ENCODE data around the gene KDM7A. TPM values are rescaled to one million over a fixed set of nuclear protein-coding genes. Genes with fewer than 3 reads are reported as not detected.

KDM7A gene
- total and polyA plus RNA-seq, 2 of the 4 experiments (the other 2 are of a cell fraction): 1.5 to 2.3 TPM

- Histone ChIP-seq H3K4me1 (ENCODE audit: control insufficient read depth, insufficient read depth, low read length) (no peaks in the 10 kb centered on the region), H4K5ac (ENCODE audit: low read depth, low read length) (no peak overlapping the region), H3K14ac (replicated peaks; ENCODE audit: low read depth, low read length) (no peak overlapping the region), H3K56ac (ENCODE audit: extremely low read depth, insufficient read depth, low read length) (no peak overlapping the region), H3K4me2 (ENCODE audit: low read depth, low read length) (no peak overlapping the region), H2AK9ac (replicated peaks; ENCODE audit: low read depth, low read length, poor library complexity) (no peak overlapping the region), H2BK20ac (ENCODE audit: low read depth, low read length) (no peak overlapping the region), H2AFZ (replicated peaks; ENCODE audit: low read length, poor library complexity) (no peak overlapping the region), H3K79me1 (ENCODE audit: low read depth in 1 of 2, low read length in 2 of 2) (no peaks in the 10 kb centered on the region), H3K4me3 (ENCODE audit: insufficient read depth, low read depth, low read length) (no peak overlapping the region), H3K27ac (ENCODE audit: insufficient read depth, low read length) (no peak overlapping the region), H3K18ac (ENCODE audit: low read depth, low read length) (no peak overlapping the region), H4K8ac (ENCODE audit: low read depth in 2 of 2, low read length in 2 of 2) (no peak overlapping the region), H3K9me1 (ENCODE audit: insufficient read depth, low read length) (no peaks in the 10 kb centered on the region), H2BK120ac (ENCODE audit: low read depth, low read length) (no peak overlapping the region), H3K23ac (ENCODE audit: low read depth, low read length) (no peak overlapping the region), H3K36me3 (ENCODE audit: control insufficient read depth, insufficient read depth, low read length) (no peaks in the 10 kb centered on the region), H2AK5ac (ENCODE audit: low read depth, low read length) (no peak overlapping the region), H3K9ac (ENCODE audit: low read depth, low read length) (no peak overlapping the region), H3K4ac (ENCODE audit: low read depth, low read length) (no peak overlapping the region), H3K9me3 (ENCODE audit: control insufficient read depth, insufficient read depth, low read length) (peaks cover 9% of the 10 kb centered on the region), H4K91ac (ENCODE audit: insufficient read depth, low read depth, low read length) (no peak overlapping the region), H2BK15ac (ENCODE audit: low read depth, low read length) (no peak overlapping the region), H2BK5ac (ENCODE audit: low read depth, low read length, poor library complexity, severe bottlenecking) (no peak overlapping the region), H4K20me1 (ENCODE audit: insufficient read depth, low read length) (no peaks in the 10 kb centered on the region), H3K27me3 (ENCODE audit: control insufficient read depth, insufficient read depth, low read length) (peaks cover 31% of the 10 kb centered on the region)
- dilution Hi-C loops (cut with HindIII; ENCODE audit: low sequenced_read_pairs, unreplicated experiment) (no loop called here), intact Hi-C loops (cut with micrococcal nuclease) (no loop called here), in situ Hi-C loops (cut with MboI; ENCODE audit: low sequenced_read_pairs) (no loop called here)
- no TSS peak for BruUV-seq (replicated peaks)
- TF ChIP-seq USF2 (IDR thresholded peaks at IDR 0.05; ENCODE audit: low read depth, low read length): no peak
- no peak for TF ChIP-seq CHD1 (IDR thresholded peaks at IDR 0.05; ENCODE audit: low read depth, low read length)
- TF ChIP-seq MAFK (IDR thresholded peaks at IDR 0.05; ENCODE audit: low read depth, low read length): no peak
- TF ChIP-seq RCOR1 (IDR thresholded peaks at IDR 0.05; ENCODE audit: insufficient replicate concordance, low read length): no peak
- no peak for TF ChIP-seq MAZ (IDR thresholded peaks at IDR 0.05; ENCODE audit: borderline replicate concordance, low read depth, low read length)
- 95% methylated on average over 4 of the region's 10 CpGs; no CpG with 5 or more reads in 1 of the 2 experiments for WGBS, 2 experiments (ENCODE audit: extremely low coverage in 2 of 2, insufficient read length in 1 of 2)
- DNase-seq (no peak), ATAC-seq (ENCODE audit: low read depth) (no peak)
- POLR2A ChIA-PET (ENCODE audit: unreplicated experiment): no interaction called here
- CTCF ChIA-PET: no interaction called here
These were observed 43.1 kb upstream of the KDM7A start for GRCh38 chr7:140219672-140220524.
